ENCODE results near the gene TMEM39A.
A peak's percentile ranks its signal among the peaks of the same experiment; 100 is the strongest.

Gene TMEM39A

GRCh38 chr3:119463171-119464169 is at the start of gene TMEM39A:
Gene TMEM39A, minus strand, starts transcription at chr3:119463615. Its CDS starts 1,541 bp downstream, at chr3:119462074.
- peak; percentile 96 for DNase-seq (ENCODE audit: low read depth)

- no peak for DNase-seq (ENCODE audit: low read depth)
These were observed 47.3 kb upstream of the TMEM39A start for GRCh38 chr3:119510690-119511089.

- DNase-seq (ENCODE audit: low read depth): no peak
These were observed 44.9 kb upstream of the TMEM39A start for GRCh38 chr3:119508172-119508845.

GRCh38 chr3:119507404-119507803 is 44.0 kb upstream of the TMEM39A start:
- no peak for DNase-seq (ENCODE audit: low read depth)

GRCh38 chr3:119506631-119507030 is 43.2 kb upstream of the TMEM39A start:
- no peak for DNase-seq (ENCODE audit: low read depth)

GRCh38 chr3:119500901-119501300 is 37.5 kb upstream of the TMEM39A start:
- no peak for DNase-seq (ENCODE audit: low read depth)

- no peak for DNase-seq (ENCODE audit: low read depth)
These were observed 36.9 kb upstream of the TMEM39A start for GRCh38 chr3:119500265-119500664.

- peak; percentile 94 for DNase-seq (ENCODE audit: low read depth)
These were observed 35.0 kb upstream of the TMEM39A start, which contains the start of gene TIMMDC1 for GRCh38 chr3:119498186-119499011. Gene TIMMDC1, plus strand, starts transcription at chr3:119498547. Its CDS starts 187 bp downstream, at chr3:119498734.

GRCh38 chr3:119497820-119498185 is 34.4 kb upstream of the TMEM39A start:
- peak; percentile 10 for DNase-seq (ENCODE audit: low read depth)

GRCh38 chr3:119494597-119494996 is 31.2 kb upstream of the TMEM39A start:
- no peak for DNase-seq (ENCODE audit: low read depth)

GRCh38 chr3:119492810-119493209 is 29.4 kb upstream of the TMEM39A start:
- no peak for DNase-seq (ENCODE audit: low read depth)

GRCh38 chr3:119492128-119492527 is 28.7 kb upstream of the TMEM39A start:
- DNase-seq (ENCODE audit: low read depth): no peak

GRCh38 chr3:119490153-119490552 is 26.7 kb upstream of the TMEM39A start:
- DNase-seq (ENCODE audit: low read depth): no peak

GRCh38 chr3:119485563-119485962 is 22.1 kb upstream of the TMEM39A start:
- no peak for DNase-seq (ENCODE audit: low read depth)

- DNase-seq (ENCODE audit: low read depth): no peak
These were observed 19.7 kb upstream of the TMEM39A start for GRCh38 chr3:119483101-119483500.

GRCh38 chr3:119481079-119481478 is 17.7 kb upstream of the TMEM39A start:
- DNase-seq (ENCODE audit: low read depth): no peak

GRCh38 chr3:119470866-119471265 is 7.5 kb upstream of the TMEM39A start:
- DNase-seq (ENCODE audit: low read depth): no peak

- DNase-seq (ENCODE audit: low read depth): no peak
These were observed 6.2 kb upstream of the TMEM39A start for GRCh38 chr3:119469418-119470189.

GRCh38 chr3:119468041-119468440 is 4.6 kb upstream of the TMEM39A start:
- no peak for DNase-seq (ENCODE audit: low read depth)

GRCh38 chr3:119457246-119457645 is 6.2 kb downstream of the TMEM39A start:
- no peak for DNase-seq (ENCODE audit: low read depth)

GRCh38 chr3:119456469-119456868 is 6.9 kb downstream of the TMEM39A start:
- no peak for DNase-seq (ENCODE audit: low read depth)
